Measurements from ENCODE around the gene SBK3. TPM values are rescaled to one million over a fixed set of nuclear protein-coding genes. Genes with fewer than 3 reads are reported as not detected.

Gene SBK3
- total and polyA plus RNA-seq, 4 donors = 0.81 to 1.2 TPM; not detected in 2

DNA sequence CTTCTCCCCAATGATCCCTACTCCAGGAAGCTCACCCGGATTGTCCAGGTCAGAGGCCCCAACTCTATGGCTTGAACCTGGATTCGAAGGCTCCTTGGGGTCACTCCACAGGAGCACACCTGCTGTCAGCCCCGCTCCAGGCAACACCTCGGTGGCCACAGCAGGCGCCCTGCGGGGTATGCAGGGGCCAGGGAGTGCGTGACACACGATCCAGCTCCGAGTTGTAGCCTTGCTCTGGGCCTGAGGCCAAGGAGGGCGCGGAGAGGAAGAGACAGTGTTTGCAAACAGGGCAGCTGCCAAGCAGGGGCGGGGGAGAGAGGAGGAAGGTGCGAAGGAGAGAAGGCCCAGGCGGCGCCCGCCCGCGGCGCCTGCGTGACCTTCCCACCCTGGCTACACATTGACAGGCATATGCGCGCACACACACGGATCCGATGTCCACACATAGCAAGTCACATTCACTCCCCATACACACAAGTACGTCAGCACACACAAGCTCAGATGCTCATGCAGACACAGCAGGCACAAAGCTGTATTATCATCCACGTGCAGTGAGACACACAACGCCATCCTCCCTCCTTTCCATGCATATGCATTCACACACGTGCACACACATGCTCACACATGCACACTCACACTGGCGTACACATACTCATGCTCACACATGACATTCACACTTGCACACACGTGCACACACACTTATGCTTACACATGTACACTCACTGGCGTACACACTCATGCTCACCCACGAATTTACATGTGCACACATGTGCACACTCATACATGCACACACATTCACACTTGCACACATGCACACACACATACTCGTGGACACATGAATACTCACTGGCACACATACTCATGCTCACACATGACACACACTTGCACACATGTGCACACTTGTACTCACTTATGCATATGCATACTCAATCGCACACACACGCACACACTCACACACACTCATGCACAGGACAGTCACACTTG, 18.8 kb downstream of the SBK3 start:
- 27 to 29% methylated on average over 35 of the region's 35 CpGs for WGBS, 2 donors
- TF ChIP-seq, protein P1, sequence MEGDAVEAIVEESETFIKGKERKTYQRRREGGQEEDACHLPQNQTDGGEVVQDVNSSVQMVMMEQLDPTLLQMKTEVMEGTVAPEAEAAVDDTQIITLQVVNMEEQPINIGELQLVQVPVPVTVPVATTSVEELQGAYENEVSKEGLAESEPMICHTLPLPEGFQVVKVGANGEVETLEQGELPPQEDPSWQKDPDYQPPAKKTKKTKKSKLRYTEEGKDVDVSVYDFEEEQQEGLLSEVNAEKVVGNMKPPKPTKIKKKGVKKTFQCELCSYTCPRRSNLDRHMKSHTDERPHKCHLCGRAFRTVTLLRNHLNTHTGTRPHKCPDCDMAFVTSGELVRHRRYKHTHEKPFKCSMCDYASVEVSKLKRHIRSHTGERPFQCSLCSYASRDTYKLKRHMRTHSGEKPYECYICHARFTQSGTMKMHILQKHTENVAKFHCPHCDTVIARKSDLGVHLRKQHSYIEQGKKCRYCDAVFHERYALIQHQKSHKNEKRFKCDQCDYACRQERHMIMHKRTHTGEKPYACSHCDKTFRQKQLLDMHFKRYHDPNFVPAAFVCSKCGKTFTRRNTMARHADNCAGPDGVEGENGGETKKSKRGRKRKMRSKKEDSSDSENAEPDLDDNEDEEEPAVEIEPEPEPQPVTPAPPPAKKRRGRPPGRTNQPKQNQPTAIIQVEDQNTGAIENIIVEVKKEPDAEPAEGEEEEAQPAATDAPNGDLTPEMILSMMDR (IDR thresholded peaks at IDR 0.05; ENCODE audit: control extremely low read depth, extremely low read depth) = no peak
- H3K4me3 ChIP-seq = no peak overlapping the region
- peaks cover 0 to 15% (median 13%) of the 10 kb centered on the region in 5 donors for H3K4me1 ChIP-seq (ENCODE audit: control insufficient read depth in 5 of 5, insufficient read depth in 5 of 5, low read length in 5 of 5)
- peaks cover 0 to 2% (median 0%) of the 10 kb centered on the region in 4 donors for H3K9me3 ChIP-seq (ENCODE audit: control insufficient read depth in 4 of 4, insufficient read depth in 3 of 4, low read length in 3 of 4)
- ATAC-seq (ENCODE audit: insufficient read depth, low FRiP score) (peak; percentile 46), DNase-seq (peak; percentile 84 to 90 (median 90))
- H3K36me3 ChIP-seq (ENCODE audit: control insufficient read depth in 4 of 4, insufficient read depth in 4 of 4, low read length in 4 of 4) = no peaks in the 10 kb centered on the region
- no peak overlapping the region for H3K9ac ChIP-seq (ENCODE audit: insufficient read depth in 1 of 2, low read length in 2 of 2)
- peaks cover 5 to 13% (median 8%) of the 10 kb centered on the region in 3 donors for H3K27me3 ChIP-seq (ENCODE audit: control insufficient read depth in 3 of 3, insufficient read depth in 3 of 3, low read length in 2 of 3)
- H3K27ac ChIP-seq (ENCODE audit: low read depth in 1 of 2, low read length in 1 of 2) = peak overlapping the region in 1 of 2 donors; percentile 2

DNA sequence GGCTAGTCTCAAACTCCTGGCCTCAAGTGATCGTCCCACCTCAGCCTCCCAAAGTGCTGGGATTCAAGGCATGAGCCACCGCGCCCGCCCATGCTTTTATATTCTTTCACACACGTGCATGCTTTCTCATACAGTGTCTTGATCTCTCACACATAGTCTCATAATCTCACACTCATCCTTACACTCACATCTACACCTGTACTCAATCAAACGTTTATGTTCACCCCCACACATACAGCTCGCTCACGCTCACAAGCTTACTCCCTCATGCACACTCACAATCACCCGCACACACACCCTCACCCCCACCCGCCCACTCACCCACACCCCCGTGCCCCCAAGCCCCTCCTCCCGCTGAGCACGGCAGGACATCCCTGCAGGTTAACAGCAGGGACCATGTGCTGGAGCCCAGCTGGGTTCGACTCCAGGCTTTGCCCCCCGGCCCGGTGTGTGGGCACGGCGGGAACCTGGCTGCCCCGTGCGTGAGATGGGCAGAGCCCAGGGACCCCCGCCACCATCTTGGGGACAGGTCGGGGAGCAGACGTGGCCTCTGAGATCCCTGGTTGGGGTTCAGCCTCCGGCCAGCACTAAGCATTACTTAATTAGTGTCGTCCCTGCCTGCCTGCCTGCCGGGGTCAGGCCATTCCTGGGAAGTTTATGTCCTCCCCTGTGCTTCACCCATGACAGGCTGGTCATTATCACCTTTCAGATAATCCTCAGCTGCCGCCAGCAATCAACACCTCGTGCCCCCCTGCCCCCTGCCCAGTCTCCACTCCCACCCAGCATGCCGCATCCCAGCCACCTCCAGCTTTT, 19.8 kb downstream of the SBK3 start:
- Histone ChIP-seq H3K27ac (ENCODE audit: low read depth in 1 of 2, low read length in 1 of 2) (peak overlapping the region in 1 of 2 donors; percentile 2), H3K27me3 (ENCODE audit: control insufficient read depth in 3 of 3, insufficient read depth in 3 of 3, low read length in 2 of 3) (peaks cover 5 to 13% (median 8%) of the 10 kb centered on the region in 3 donors), H3K36me3 (ENCODE audit: control insufficient read depth in 4 of 4, insufficient read depth in 4 of 4, low read length in 4 of 4) (no peaks in the 10 kb centered on the region), H3K4me1 (ENCODE audit: control insufficient read depth in 5 of 5, insufficient read depth in 5 of 5, low read length in 5 of 5) (peaks cover 0 to 16% (median 13%) of the 10 kb centered on the region in 5 donors), H3K9ac (ENCODE audit: insufficient read depth in 1 of 2, low read length in 2 of 2) (no peak overlapping the region), H3K4me3 (no peak overlapping the region), H3K9me3 (ENCODE audit: control insufficient read depth in 4 of 4, insufficient read depth in 3 of 4, low read length in 3 of 4) (peaks cover 0 to 2% (median 0%) of the 10 kb centered on the region in 4 donors)
- 51 to 70% methylated on average over 29 of the region's 29 CpGs for whole genome bisulfite sequencing, 2 donors
- DNase-seq = no peak
- TF ChIP-seq, protein P1 (IDR thresholded peaks at IDR 0.05; ENCODE audit: control extremely low read depth, extremely low read depth) = no peak
- ATAC-seq (ENCODE audit: insufficient read depth, low FRiP score) = no peak

DNA sequence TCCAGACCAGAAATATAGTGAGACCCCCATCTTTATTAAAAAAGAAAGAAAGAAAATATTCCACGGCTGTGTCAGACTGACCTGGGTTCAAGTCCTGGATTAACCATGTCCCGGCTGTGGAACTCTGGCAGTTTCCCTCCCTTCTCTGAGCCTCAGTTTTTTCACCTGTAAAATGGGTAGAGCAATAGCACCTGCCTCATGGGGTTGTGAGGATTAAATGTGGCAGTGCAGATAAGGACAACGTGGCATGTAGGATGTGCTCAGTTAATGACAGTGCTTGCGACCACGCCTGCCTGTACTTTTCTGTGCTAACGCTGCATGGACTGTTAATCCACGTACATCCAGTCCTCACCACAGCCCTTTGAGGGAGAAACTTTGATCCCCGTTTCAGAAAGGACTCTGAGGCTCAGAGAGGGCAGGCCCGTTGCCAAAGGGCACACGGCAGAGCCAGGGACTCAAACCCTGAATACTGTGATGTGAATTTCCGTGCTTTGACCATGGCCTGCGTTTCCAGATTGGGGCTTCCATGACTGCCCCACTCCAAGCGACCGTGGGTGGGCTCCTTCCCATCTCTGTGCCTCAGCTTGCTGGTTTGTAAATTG, 24.6 kb downstream of the SBK3 start:
- Histone ChIP-seq H3K9ac (ENCODE audit: insufficient read depth in 1 of 2, low read length in 2 of 2) (peak overlapping the region in 1 of 2 donors; percentile 43), H3K4me1 (ENCODE audit: control insufficient read depth in 5 of 5, insufficient read depth in 5 of 5, low read length in 5 of 5) (peaks cover 0 to 6% (median 2%) of the 10 kb centered on the region in 5 donors), H3K4me3 (no peak overlapping the region), H3K9me3 (ENCODE audit: control insufficient read depth in 4 of 4, insufficient read depth in 3 of 4, low read length in 3 of 4) (no peaks in the 10 kb centered on the region), H3K27me3 (ENCODE audit: control insufficient read depth in 3 of 3, insufficient read depth in 3 of 3, low read length in 2 of 3) (peaks cover 0 to 7% (median 0%) of the 10 kb centered on the region in 3 donors), H3K36me3 (ENCODE audit: control insufficient read depth in 4 of 4, insufficient read depth in 4 of 4, low read length in 4 of 4) (no peaks in the 10 kb centered on the region), H3K27ac (ENCODE audit: low read depth in 1 of 2, low read length in 1 of 2) (no peak overlapping the region)
- no peak for DNase-seq
- TF ChIP-seq, protein P1 (IDR thresholded peaks at IDR 0.05; ENCODE audit: control extremely low read depth, extremely low read depth) = no peak
- WGBS, 2 donors = 80 to 87% methylated on average over 14 of the region's 14 CpGs
- ATAC-seq (ENCODE audit: insufficient read depth, low FRiP score) = no peak
